ENCODE measurements around the gene PCGF2. TPM values are rescaled to one million over a fixed set of nuclear protein-coding genes. Genes with fewer than 3 reads are reported as not detected.
A peak's percentile ranks its signal among the peaks of the same experiment; 100 is the strongest.

Gene PCGF2
- total and polyA plus RNA-seq, 9 of the 15 experiments (the other 6 are each of a cell fraction or from before 2014, with no cell fraction given): 1.3 to 33.4 (median 7.0) TPM

DNA sequence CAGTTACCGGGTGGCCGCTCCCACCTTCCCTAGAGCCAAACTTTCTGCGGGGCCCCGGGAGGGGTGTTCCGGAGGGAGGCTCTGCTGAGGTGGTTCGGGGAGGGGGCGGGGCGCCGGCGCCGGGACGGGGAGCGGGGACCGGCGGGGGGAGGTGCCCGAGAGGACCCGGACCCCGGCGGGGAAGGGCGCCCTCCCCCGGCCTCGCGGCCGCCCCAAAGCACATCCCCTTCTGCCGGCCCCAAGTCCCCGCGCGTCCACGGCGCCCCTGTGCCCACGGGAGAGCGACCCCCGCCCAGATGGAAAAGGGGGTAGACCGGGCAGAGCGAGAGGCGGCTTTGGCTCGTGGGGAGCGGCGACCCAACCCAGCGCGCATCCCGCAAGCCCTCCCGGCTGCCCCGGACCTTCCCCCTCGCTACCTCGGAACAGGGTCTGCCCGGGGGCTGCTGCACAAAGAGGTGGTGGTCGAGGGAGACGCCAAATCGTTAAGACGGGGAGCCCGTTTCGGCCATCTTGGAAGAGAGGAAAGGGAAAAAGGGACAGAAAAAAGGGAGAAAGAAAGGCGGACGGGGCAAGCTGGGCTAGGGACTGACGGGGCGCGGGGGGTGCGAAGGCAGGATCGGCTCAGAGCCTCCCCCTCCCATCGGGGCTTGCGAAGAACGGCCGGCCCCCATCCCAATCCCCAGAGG is 530 bp downstream of the PCGF2 start (continued):
- TF ChIP-seq ETV6 (IDR thresholded peaks at IDR 0.05; ENCODE audit: borderline replicate concordance in 1 of 2, low read depth in 2 of 2, low read length in 1 of 2): no peak
- TF ChIP-seq ETV6 (CRISPR knock-in tag; IDR thresholded peaks at IDR 0.05; ENCODE audit: borderline replicate concordance): no peak
- no peak for TF ChIP-seq ZNF232 (CRISPR knock-in tag; IDR thresholded peaks at IDR 0.05)
- peak; percentile 24; the same call in 1 of the 2 replicates for TF ChIP-seq CTBP1 (IDR thresholded peaks at IDR 0.05; ENCODE audit: borderline replicate concordance)
- 0 out of 2 replicates have a peak, but pooled peaks have one; percentile 46 for TF ChIP-seq MTA1 (IDR thresholded peaks at IDR 0.05; ENCODE audit: borderline replicate concordance)
- TF ChIP-seq SMARCE1 (IDR thresholded peaks at IDR 0.05): peak; percentile 35; the same call in 1 of the 2 replicates
- TF ChIP-seq GATAD2A (IDR thresholded peaks at IDR 0.05): 0 out of 2 replicates have a peak, but pooled peaks have one; percentile 68
- peak; percentile 45; the same call in 1 of the 2 replicates for TF ChIP-seq PHF8 (IDR thresholded peaks at IDR 0.05; ENCODE audit: borderline replicate concordance, low read length)
- peak in 1 of 2 experiments; percentile 49; a peak in 1 of 4 replicates for TF ChIP-seq HDAC1 (IDR thresholded peaks at IDR 0.05)
- TF ChIP-seq POLR2G (IDR thresholded peaks at IDR 0.05; ENCODE audit: low read depth, low read length): peak; percentile 66
- peak; percentile 56 to 84 (median 68) for TF ChIP-seq YY1 (IDR thresholded peaks at IDR 0.05; ENCODE audit: borderline replicate concordance in 1 of 3, control insufficient read depth in 1 of 3, extremely low read depth in 1 of 3, insufficient read depth in 3 of 3, insufficient read length in 1 of 3, insufficient replicate concordance in 2 of 3, low read depth in 1 of 3, low read length in 2 of 3)
- peak; percentile 54 for TF ChIP-seq CCNT2 (IDR thresholded peaks at IDR 0.05; ENCODE audit: borderline replicate concordance, extremely low read depth, insufficient read length, low read depth, low read length)
- TF ChIP-seq PHF20 (IDR thresholded peaks at IDR 0.05; ENCODE audit: partially characterized antibody): peak; percentile 23
- TF ChIP-seq TARDBP (IDR thresholded peaks at IDR 0.05): peak; percentile 79; the same call in 1 of the 2 replicates
- TF ChIP-seq SAFB (IDR thresholded peaks at IDR 0.05; ENCODE audit: borderline replicate concordance, low read depth, low read length): peak; percentile 75; the same call in 1 of the 2 replicates
- TF ChIP-seq ILF3 (IDR thresholded peaks at IDR 0.05; ENCODE audit: borderline replicate concordance): no peak
- TF ChIP-seq SUPT5H (IDR thresholded peaks at IDR 0.05): peak; percentile 24; the same call in 1 of the 2 replicates
- TF ChIP-seq MYNN (IDR thresholded peaks at IDR 0.05): no peak
- no peak for TF ChIP-seq MYNN (CRISPR knock-in tag; IDR thresholded peaks at IDR 0.05)
- TF ChIP-seq, protein P1, sequence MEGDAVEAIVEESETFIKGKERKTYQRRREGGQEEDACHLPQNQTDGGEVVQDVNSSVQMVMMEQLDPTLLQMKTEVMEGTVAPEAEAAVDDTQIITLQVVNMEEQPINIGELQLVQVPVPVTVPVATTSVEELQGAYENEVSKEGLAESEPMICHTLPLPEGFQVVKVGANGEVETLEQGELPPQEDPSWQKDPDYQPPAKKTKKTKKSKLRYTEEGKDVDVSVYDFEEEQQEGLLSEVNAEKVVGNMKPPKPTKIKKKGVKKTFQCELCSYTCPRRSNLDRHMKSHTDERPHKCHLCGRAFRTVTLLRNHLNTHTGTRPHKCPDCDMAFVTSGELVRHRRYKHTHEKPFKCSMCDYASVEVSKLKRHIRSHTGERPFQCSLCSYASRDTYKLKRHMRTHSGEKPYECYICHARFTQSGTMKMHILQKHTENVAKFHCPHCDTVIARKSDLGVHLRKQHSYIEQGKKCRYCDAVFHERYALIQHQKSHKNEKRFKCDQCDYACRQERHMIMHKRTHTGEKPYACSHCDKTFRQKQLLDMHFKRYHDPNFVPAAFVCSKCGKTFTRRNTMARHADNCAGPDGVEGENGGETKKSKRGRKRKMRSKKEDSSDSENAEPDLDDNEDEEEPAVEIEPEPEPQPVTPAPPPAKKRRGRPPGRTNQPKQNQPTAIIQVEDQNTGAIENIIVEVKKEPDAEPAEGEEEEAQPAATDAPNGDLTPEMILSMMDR (IDR thresholded peaks at IDR 0.05 in 2 of 3, conservative IDR thresholded peaks at IDR 0.05 in 1 of 3; ENCODE audit: insufficient read depth in 2 of 3, low read depth in 1 of 3, low read length in 3 of 3): peak; percentile 15 to 30 (median 17); a peak in 2 of 6 replicates
- TF ChIP-seq, protein P2, sequence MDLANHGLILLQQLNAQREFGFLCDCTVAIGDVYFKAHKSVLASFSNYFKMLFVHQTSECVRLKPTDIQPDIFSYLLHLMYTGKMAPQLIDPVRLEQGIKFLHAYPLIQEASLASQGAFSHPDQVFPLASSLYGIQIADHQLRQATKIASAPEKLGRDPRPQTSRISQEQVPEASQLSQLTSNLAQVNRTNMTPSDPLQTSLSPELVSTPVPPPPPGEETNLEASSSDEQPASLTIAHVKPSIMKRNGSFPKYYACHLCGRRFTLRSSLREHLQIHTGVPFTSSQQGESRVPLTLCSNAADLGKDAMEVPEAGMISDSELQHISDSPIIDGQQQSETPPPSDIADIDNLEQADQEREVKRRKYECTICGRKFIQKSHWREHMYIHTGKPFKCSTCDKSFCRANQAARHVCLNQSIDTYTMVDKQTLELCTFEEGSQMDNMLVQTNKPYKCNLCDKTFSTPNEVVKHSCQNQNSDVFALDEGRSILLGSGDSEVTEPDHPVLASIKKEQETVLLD (IDR thresholded peaks at IDR 0.05): peak; percentile 63
- TF ChIP-seq, protein P3, sequence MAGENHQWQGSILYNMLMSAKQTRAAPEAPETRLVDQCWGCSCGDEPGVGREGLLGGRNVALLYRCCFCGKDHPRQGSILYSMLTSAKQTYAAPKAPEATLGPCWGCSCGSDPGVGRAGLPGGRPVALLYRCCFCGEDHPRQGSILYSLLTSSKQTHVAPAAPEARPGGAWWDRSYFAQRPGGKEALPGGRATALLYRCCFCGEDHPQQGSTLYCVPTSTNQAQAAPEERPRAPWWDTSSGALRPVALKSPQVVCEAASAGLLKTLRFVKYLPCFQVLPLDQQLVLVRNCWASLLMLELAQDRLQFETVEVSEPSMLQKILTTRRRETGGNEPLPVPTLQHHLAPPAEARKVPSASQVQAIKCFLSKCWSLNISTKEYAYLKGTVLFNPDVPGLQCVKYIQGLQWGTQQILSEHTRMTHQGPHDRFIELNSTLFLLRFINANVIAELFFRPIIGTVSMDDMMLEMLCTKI (IDR thresholded peaks at IDR 0.05; ENCODE audit: partially characterized antibody): no peak

Data from K562 (cell line).